Stimulated activated CD4-positive, alpha-beta T cell treated with anti-CD3 and anti-CD28 coated beads, Interleukin-1b, Interleukin-23, amount 100 ng/mL, for 48 hours (primary cell): ENCODE data around the gene TMEM52.
"Not testable (repeated sequence)": the region's sequence is repeated elsewhere in the genome, so short reads cannot be mapped to it uniquely, and the experiment has no call there.

ENCODE experiments used
- DNase-seq: peaks from one replicate; pipeline ENCODE4 v3.0.0-alpha.2; 2020

Gene TMEM52

DNA sequence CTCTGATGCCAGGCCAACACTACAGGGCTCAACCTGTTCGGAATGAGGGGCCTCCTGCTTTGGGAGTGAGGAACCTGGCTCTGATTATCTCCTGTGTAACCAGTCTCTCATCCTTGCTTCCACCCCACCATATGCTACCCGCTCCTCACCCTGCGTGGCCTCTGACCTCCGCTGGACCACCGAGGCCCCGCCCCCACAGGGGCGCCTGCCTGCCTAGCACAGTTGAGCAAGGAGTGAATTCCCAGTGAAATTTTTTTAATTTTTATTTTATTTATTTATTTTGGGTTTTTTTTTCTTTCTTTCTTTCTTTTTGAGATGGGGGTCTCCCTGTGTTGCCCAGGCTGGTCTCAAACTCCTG, 26.3 kb downstream of the TMEM52 start:
- DNase-seq, result no peak

- peak; percentile 29 for DNase-seq
These were observed 26.9 kb downstream of the TMEM52 start for GRCh38 chr1:1892079-1892762.

DNA sequence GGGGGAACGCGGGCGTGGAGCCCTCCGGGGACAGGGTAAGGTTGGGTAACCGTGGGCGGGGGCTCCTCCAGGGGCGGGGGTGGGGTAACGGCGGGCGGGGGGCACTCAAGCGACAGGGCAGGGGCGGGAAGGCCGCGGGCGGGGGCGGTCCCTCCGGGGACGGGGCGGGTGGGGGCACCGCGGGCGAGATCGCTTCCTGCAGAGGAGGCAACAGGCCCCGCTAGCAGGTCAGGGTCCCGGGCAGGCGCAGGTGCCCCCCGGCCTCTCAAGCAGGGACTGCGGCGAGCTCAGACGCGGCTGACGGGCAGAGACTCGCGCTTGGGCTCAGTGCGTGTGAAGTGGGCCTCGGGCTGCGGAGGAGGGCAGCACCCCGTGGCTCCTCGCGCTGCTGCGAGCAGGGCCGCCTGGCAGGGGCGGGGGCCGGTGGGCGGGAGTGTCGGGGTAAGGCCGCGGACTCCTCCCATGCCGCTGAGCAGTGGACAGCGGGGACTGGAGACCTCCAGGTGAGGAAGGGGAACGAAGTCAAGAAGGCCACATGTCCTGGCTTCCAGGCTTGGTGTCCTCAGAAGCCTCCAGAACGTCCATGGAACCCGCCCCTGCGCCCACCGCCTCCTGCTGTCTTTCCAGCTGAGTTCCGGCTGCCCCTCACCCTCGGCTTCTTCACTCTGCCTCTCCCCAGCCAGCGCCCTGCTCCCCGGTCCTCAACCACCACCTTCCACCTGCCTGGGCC, 27.6 kb downstream of the TMEM52 start:
- peak; percentile 67 for DNase-seq

GRCh38 chr1:1890506-1891348, 28.4 kb downstream of the TMEM52 start, which contains the start of gene GNB1:
Gene GNB1, minus strand, starts transcription at chr1:1891087. Its CDS starts 65,634 bp downstream, at chr1:1825453.
- peak; percentile 83 for DNase-seq

DNA sequence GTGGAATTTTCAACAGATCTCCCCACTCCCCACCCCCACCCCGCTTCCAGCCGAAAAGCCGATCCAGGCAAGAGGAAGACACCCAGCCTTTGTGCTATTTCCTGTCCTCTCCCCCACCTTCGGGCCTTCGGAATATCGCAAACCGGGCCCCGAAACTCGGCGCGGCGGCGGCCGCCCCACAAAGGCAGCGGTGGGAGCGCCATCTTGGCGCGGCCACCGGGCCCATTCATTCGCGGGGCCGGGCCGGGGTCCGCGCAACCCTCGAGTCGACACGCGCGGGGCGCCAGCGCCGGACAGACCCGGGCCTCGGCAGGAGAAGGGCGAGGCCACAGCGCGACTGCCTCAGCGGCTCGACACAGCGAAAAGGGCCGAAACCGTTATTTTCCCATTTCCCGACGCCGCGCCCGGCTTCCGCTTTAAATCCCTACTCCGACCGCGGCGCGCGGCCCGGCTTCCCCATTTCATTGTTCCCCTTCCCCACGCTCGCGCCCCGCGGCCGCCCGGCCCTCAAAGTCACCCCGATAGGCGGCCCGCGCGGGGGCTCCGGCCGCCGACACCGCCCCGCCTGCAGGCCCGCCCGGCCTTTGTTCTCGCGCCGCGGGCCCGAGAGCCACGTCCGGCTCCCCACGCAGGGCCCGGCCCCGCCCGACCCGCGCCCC, 29.1 kb downstream of the TMEM52 start:
- DNase-seq, result peak; percentile 41

- DNase-seq, result no peak
These were observed 29.9 kb downstream of the TMEM52 start for GRCh38 chr1:1889090-1889750.

GRCh38 chr1:1883890-1884289, 35.2 kb downstream of the TMEM52 start:
- DNase-seq, result not testable (repeated sequence)

GRCh38 chr1:1883092-1883873, 35.8 kb downstream of the TMEM52 start:
- no peak for DNase-seq

DNA sequence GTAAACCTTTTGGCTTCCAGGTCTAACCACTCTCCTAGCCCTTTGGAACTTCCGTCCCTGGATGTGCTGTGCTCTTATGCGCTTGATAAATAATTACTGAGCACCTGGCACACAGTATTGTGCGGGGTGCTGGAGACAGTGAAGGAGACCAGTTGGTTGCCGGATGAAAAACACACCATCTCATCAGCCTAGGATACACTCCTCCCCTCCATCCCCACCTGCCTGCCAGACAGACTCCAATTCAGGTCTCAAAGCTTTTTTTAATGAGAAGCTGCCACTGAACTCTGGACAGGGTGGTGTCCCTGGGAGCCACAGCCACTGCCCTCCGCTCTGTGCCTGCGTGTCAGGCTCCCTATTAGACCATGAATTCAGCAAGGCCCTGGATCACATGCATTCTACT, 37.4 kb downstream of the TMEM52 start:
- no peak for DNase-seq

DNA sequence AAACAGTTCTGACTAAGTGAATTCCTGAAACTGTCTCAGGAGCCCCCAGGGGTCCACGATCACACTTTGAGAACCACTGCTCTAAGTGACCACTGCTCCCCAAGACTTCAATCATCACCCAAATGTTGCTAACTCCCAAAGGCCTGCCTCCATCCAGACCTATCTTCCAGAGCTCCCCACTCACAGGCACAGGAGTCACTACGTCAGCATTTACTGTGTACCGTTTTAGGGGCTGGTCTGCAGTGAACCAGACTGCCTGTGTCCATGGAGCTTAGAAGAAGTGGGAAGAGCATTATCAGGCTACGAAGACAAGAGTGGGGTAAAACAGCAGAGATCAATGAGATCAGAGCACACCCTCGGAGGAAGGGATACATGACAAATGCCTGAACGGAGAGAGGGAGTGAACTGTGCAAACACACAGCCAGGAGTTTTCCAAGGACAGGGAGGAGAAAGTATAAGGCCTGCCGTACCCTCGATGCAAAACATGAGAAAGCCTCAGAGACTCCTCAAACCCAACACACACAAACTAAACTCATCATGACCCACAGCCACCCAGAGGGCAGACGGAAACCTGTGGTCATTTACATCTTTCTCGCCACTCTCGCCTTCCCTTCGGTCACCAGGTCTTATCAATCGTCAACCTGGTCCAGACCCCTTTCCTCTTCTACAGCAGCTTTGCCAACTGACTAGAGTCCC, 38.3 kb downstream of the TMEM52 start:
- no peak for DNase-seq

GRCh38 chr1:1879942-1880341, 39.1 kb downstream of the TMEM52 start:
- DNase-seq, result no peak

DNA sequence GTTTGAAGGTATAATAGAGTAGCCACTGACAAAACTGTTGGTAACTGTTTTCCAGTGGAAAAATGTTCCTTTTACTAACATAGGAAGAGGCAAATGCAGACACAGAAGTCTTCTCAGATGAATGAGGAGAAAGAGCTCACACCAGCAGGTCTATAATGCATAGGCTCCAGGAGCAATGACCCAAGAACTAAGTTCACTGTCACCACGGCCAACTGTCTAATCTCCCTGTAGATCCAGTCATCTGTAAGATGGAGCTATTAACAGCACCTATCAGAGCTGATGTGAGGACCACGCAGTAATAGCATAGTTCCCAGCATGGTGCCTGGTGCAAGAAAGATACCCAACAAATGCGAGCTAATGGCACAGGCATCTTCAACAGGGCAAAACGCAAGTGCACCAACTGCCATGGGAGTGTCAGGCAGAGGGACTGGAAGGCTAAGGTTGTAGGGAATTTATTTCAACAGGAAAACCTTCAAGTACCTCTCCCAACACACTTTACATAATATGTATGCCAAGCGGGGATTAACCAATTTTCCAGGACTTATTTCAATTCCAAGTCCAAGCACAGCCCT, 41.1 kb downstream of the TMEM52 start:
- DNase-seq, result no peak

GRCh38 chr1:1876335-1876930, 42.6 kb downstream of the TMEM52 start:
- no peak for DNase-seq

DNA sequence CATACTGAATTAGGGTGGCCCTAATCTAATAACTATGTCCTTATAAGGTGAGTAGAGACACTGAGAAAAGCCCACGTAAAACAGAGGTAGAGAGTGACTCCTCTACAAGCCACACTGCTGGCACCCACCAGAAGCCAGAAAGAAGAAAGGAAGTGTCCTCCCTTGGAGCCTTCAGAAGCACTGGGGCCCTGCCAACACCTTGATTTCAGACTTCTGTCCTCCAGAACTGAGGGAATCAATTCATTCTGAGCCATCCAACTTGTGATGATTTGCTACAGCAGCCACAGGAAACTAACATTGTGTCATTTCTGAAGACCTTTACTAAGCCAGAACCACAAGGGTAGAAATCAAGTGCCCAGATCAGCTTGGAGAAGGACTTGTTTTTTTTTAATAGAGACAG, 43.1 kb downstream of the TMEM52 start:
- DNase-seq, result peak; percentile 59

DNA sequence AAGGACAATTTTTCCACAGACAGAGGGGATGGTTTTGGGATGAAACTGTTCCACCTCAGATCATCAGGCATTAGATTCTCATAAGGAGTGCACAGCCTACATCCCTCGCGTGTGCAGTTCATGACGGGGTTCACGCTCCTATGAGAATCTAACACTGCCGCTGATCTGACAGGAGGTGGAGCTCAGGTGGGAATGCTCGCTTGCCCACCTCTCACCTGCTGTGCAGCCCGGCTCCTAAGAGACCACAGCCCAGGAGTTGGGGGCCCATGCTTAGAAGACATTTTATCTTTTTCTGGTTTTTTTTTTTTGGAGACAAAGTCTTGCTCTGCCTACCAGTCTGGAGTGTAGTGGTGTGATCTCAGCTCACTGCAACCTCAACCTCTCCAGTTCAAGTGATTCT, 44.2 kb downstream of the TMEM52 start:
- DNase-seq, result no peak

GRCh38 chr1:1873186-1873585, 45.9 kb downstream of the TMEM52 start:
- no peak for DNase-seq

GRCh38 chr1:1872329-1872994, 46.6 kb downstream of the TMEM52 start:
- no peak for DNase-seq

- DNase-seq, result no peak
These were observed 49.6 kb downstream of the TMEM52 start for GRCh38 chr1:1869469-1869868.
